GM10266 (cell line): Measurements from ENCODE around the gene SFXN1.

Source experiments
- DNase-seq: peaks from one replicate; pipeline ENCODE4 v3.0.0; 2012; ENCODE audit errors: extremely low spot score
- TF ChIP-seq, protein P1 (sequence below): IDR thresholded peaks from 2 replicates; pipeline ENCODE4 v1.5.1; 2012; ENCODE audit warnings: mild to moderate bottlenecking, low read depth; ENCODE audit not compliant: control insufficient read depth, insufficient read depth; ENCODE audit errors: missing control alignments

SFXN1 gene

DNA sequence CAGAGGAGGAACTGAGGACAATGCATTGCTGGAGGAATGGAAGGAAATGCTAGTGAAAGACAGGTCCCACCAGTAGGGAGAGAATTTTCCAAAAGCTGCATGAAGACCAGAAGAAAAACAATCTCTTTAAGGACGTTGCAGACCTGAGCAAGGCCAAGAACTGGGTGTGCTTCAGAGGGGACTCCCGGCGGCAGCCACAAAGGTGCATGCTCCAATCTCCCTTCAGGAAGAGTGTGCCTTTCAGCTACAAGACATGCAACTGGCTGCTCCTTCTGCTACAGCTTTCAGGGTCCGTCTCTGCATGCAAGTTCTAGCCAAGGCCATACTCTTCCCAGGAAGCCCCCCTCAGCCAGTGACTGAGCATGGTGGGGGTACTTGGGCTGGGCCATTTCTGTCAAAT lies 62.9 kb downstream of the SFXN1 start:
- no peak for DNase-seq
- TF ChIP-seq, protein P1, sequence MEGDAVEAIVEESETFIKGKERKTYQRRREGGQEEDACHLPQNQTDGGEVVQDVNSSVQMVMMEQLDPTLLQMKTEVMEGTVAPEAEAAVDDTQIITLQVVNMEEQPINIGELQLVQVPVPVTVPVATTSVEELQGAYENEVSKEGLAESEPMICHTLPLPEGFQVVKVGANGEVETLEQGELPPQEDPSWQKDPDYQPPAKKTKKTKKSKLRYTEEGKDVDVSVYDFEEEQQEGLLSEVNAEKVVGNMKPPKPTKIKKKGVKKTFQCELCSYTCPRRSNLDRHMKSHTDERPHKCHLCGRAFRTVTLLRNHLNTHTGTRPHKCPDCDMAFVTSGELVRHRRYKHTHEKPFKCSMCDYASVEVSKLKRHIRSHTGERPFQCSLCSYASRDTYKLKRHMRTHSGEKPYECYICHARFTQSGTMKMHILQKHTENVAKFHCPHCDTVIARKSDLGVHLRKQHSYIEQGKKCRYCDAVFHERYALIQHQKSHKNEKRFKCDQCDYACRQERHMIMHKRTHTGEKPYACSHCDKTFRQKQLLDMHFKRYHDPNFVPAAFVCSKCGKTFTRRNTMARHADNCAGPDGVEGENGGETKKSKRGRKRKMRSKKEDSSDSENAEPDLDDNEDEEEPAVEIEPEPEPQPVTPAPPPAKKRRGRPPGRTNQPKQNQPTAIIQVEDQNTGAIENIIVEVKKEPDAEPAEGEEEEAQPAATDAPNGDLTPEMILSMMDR = no peak

DNA sequence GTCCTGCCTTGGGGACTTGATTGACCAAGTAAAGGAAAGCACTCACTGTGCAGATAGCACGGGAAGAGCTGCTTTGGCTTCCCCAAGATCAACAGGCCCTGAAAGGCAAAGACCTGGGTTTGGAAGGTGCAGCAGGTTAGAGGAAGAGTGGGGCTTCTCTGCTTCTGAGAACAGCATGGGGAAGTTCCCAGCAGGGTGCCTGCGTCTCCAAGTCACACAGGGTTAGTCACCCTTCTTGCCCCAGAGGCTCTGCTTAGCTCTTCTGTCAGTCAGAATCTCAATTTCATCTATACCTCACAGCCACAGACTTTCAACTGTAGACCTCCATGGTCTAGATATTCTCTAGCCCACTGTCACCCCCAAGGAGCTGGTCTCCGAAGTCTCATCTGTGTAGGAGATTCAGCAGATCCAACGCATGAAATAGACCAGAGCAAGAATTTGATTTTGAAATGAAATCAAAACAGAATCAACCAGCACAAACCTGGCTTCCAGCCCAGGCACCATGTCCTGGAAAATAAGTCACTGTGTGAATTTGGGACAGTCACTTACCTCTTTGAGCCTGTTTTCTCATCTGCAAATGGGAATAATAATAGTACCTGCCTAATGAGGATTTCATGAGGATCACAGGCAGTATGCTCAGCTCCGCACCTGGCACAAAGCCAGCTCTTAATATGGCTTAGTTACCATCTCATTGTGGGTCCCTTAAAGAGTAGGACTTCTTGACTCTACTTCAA lies 64.0 kb downstream of the SFXN1 start:
- TF ChIP-seq, protein P1 = no peak
- no peak for DNase-seq

DNA sequence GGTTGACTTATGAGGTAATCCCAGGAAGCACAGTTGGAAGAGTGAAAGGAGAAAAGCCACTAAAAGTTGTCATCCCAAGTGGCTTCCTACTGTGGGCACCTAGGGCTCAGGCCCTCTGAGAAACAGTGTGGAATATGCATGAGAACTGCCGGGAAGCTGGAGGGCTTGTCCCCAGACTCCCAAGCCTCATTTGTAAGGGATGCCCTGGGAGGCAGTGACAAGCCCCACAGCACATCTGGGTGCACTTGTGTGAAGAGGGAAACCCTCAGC lies 64.5 kb downstream of the SFXN1 start:
- TF ChIP-seq, protein P1 = no peak
- DNase-seq = no peak

DNA sequence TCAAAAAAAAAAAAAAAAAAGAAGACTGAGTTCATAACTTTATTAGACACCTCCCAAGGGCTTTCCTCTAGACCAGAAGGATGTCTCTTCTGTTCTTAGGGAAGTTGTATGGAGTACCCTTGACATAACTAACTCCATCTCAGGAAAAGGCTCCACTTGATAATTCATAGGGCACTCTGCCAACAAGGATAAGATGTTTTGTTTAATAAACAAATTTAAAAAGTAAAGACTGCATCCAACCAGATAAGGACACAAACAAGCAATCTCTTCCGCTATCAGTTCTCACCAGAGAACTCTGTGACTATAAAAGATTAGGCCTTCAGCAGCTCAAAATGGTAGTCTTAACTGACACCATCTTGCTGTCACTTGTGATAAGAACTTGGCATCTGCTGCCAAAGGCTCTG lies 65.8 kb downstream of the SFXN1 start:
- TF ChIP-seq, protein P1 = no peak
- DNase-seq = no peak

DNA sequence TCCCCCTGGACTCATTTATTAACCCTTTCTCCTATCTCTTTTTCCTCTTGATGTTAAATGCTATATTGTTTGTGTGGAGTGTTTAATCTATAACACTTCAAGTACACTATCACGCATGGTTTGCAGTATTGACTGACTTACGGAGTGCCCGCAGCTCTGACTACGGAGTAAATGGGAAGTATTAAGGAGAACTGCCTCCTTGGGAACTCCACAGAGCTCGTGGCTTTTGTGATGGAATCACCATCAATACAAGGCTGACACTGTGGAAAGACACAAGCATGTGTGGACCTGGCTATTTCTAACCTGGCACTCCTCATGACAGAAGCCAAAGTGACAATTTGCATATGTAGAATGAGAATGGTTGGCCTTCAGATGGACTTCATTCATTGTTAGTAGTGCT lies 66.2 kb downstream of the SFXN1 start:
- no peak for DNase-seq
- TF ChIP-seq, protein P1 = no peak

DNA sequence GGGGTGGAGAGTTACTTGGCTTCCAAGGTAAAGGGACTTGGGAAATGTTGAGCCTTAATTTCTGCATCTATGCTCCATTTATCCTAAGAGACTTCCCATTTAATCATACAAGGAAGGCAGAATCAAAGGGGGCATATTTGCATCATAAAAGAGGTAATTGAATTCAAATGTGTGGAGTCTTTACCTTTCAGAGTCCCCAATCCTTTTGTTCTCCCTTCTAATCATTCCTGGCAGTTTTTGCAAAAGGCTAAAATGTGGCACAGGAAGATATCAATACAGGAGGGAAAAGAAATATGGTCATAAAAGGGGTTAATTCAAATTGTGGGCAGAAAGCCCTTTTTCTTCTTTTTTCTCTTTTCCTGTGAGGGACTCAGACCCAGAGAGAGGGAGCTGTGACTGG lies 69.5 kb downstream of the SFXN1 start:
- no peak for DNase-seq
- TF ChIP-seq, protein P1 = no peak

DNA sequence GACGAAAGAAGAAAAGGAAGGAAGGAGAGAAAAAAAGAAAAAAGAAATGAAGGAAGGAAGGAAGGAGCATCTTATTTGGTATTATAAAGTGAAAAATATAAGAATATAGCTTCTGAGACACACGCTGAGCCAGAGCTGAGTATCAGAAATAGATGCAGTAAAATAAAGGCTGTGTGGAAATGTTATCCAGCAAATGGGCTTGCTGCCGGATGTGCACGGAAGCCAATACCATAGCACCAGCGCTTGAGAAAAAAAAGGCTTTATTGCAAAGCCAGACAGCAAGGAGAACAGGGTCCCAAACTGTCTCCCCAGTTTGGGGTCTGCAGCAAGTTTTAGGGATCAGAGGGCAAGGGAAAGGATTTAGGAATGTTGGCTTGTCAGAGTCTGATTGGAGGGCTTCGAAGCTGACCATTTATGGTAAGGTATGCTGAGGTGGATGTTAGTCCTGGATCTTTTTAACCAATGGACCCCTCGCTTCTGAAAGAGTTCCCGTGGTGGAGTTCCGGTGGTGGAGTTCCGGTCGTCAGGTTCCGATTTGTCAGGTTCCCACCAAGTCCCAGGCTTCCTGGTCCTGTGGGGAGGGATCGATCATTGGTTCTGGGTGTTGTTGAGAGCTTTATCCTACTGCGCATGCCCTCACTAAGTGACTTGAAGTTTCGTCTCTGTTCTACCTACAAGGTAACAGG lies 70.4 kb downstream of the SFXN1 start:
- TF ChIP-seq, protein P1 = no peak
- DNase-seq = no peak
